HG02610 (cell line): ENCODE results near the gene CSF1.
"Not testable (repeated sequence)": the region's sequence is repeated elsewhere in the genome, so short reads cannot be mapped to it uniquely, and the experiment has no call there.

Experiments used
- ATAC-seq: cut with Tn5 transposase; IDR thresholded peaks from one replicate; pipeline ENCODE4 v1.9.1; 2021; ENCODE audit warnings: mild to moderate bottlenecking, moderate library complexity; ENCODE audit not compliant: unreplicated experiment

Gene CSF1

DNA sequence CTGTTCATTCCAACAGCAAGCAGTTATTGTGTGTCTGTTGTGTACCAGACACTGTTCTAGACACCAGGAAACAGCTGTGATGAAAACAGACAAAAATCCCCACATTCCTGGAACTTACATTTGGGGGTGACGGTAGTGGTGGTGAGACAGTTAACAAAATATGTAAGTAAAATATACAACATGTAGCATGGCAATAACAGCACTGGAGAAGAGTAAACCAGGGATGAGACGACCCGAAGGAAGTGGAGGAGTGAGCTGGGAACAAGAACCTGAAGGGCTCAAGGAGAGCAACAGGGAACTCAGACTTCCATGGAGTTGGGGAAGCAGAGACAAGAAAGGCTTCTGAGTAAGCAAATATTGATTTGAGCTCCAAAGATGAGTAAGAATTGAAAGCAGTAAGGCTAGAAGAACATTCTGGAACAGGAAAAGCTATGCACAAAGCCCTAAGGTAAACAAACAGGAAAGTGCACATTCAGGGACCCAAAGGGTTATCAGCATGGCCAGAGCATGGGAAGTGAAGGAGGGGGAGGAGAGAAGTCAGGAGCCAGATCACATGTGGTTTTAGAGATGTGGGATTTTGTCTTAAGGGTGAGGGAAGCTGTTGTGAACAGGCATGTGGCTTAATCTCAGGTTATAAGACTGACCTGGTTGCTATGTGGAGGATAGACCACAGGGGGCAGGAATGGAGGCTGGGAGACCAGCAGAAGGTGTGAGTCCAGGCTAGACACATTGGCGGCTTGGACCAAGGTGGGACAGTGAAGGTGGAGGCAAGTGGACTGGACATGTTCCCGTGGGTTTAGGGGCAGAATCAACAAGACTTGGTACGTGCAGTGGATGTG, 7.3 kb downstream of the CSF1 start:
- ATAC-seq: no peak

DNA sequence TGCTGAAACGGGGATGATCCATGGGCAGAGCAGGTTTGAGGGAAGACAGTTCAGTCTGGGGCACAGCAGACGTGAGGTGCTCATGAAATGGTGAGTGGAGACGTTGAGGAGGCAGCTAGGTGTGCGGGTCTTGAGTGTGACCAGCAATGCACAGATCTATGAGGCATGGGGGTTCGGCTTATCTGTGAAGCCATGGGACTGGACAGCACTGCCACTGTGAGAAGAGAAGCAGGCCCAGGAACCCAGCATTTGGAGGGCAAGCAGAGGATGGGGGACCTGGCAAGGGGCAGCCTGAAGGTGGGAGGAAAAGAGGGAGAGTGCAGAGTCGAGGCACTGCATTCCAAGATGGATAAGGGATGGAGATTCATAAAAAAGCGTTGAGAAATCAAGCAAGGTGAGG, 8.0 kb downstream of the CSF1 start:
- ATAC-seq: no peak

DNA sequence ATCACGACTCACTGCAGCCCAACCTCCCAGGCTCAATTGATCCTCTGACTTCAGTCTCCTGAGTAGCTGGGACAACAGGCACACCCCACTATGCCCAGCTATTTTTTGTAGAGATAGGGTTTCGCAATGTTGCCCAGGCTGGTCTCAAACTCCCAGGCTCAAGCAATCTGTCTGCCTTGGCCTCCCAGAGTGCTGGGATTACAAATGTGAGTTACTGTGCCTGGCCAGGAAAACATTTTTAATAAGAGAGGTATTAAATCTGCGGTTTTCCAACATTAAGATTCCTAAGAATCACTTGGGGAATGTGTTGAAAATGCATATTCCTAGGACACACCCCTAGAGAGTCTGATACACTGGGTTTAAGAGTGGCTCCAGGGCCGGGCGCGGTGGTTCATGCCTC, 8.7 kb downstream of the CSF1 start:
- no peak for ATAC-seq

DNA sequence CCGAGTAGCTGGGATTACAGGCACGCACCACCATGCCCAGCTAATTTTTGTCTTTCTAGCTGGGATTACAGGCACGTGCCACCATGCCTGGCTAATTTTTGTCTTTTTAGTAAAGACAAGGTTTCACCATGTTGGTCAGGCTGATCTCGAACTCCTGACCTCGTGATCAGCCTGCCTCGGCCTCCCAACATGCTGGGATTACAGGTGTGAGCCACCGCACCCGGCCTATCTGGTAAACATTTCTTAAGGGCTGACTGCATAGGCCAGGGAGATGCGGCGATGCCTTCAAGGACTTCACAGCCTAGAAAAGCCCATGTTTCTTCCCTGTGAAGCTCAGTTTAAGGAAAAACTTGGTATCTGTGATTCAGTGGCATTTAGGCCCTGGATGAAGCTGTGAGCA, 9.7 kb downstream of the CSF1 start:
- ATAC-seq: not testable (repeated sequence)

DNA sequence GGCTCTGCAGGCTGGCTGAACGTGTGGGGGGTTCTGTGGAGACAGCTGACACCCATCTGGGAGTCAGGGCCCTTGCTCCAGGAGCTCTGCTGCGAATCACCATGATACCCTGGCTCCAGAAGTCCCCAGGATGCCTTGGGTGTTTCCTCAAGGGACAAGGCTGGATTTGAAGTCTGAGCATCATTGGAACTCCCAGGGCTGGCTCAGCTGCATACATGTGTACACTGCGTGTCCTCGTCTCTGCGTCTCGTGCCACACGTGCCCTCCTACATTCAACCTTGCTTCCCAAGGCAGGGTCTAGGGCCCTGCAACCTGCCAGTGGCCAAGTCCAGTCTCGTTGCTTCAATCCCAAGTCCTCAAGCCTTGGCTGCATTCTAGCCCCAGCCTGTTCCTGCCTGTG, 11.7 kb downstream of the CSF1 start:
- ATAC-seq: no peak

DNA sequence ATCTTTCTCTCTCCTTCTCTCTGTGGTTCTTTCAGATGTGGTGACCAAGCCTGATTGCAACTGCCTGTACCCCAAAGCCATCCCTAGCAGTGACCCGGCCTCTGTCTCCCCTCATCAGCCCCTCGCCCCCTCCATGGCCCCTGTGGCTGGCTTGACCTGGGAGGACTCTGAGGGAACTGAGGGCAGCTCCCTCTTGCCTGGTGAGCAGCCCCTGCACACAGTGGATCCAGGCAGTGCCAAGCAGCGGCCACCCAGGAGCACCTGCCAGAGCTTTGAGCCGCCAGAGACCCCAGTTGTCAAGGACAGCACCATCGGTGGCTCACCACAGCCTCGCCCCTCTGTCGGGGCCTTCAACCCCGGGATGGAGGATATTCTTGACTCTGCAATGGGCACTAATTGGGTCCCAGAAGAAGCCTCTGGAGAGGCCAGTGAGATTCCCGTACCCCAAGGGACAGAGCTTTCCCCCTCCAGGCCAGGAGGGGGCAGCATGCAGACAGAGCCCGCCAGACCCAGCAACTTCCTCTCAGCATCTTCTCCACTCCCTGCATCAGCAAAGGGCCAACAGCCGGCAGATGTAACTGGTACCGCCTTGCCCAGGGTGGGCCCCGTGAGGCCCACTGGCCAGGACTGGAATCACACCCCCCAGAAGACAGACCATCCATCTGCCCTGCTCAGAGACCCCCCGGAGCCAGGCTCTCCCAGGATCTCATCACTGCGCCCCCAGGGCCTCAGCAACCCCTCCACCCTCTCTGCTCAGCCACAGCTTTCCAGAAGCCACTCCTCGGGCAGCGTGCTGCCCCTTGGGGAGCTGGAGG, 12.7 kb downstream of the CSF1 start:
- no peak for ATAC-seq

DNA sequence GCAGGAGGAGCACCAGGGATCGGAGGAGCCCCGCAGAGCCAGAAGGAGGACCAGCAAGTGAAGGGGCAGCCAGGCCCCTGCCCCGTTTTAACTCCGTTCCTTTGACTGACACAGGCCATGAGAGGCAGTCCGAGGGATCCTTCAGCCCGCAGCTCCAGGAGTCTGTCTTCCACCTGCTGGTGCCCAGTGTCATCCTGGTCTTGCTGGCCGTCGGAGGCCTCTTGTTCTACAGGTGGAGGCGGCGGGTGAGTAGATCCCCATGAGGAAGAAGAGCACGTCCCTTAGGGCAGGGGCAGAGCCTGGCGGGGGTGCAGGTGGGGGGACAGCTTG, 13.3 kb downstream of the CSF1 start:
- ATAC-seq: no peak

DNA sequence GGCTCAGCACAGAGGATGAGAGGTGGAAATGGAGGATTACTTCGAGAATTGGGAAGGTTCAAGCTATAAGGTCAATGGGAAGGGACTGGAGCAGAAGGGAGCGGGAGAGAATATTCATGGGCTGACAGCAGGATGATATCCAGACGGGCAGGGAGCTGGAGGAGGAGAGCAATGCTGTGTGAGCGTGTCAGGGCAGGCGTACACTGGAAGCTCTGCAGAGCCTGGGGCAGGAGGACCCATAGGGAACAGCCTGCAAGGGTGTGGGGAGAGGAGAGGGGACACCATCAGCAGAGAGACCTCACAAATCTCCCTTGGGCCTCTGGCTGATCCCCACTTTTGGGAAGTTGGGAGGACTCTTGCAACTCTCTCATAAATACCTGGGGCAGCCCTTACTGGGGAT, 13.7 kb downstream of the CSF1 start:
- no peak for ATAC-seq

DNA sequence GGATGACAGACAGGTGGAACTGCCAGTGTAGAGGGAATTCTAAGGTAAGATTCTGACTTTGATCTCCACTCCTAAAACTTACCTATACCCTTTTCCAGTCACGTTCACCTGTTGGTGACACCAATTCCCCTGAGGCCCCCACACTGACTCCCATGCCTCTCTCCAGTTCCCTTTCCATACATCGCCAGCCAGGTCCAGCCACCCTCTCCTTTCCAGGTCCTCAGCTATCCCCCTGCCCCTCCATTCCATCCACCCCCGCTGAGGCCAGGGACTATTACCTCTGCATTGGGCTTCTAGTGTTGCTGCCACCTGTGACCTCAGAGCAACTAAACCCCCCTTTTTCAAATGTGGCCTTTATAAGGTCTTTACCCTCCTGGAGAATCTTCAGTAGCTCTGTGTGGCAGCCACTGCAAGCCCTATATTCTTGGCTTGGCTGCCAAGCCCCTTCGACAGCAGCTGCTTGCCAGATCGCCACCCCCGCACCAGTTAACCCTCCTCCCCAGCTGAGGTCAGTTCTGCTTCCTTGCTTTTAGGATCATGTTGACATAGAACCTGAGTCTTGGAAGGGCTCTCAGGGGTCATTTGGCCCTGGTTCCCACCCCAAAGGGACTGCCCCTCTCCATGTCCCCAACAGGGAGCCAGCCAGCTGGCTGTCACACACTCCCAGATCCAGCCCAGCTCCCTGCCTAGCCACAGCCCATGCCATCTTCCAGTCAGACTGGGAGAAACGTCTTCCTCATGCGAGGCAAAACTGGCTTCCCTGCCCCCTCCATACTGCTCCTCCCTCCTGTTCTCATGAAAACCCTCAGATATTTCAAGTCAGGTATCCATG, 14.7 kb downstream of the CSF1 start:
- ATAC-seq: no peak

DNA sequence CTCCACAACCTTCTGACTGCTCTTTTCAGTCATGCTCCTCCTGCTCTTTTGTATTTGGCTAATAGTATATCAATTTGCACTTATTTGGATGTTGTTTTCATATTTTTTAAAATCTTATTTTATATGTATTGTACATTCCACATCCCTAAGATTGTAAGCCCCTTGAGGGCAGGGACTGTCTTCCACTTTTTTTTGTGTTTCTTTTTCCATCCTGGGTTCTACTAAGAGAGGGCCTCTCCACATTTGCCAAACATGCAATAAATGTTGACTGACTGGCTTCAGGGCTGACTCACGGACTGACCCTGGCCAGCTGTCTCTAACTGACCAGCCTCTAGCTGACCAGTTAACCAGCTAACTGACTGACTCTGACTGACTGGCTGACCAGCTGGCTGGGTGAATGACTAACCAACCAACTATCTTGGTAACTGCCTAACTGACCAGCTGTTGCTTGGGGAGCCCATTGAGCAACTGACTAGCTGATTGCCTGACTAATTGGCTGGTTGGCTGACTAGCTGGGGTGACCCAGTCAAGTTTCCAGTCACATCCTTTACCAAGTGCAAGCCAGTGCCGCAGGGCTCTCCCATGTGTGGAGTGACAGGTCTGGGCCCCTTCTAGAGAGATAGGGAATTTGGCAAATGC, 16.1 kb downstream of the CSF1 start:
- ATAC-seq: no peak

DNA sequence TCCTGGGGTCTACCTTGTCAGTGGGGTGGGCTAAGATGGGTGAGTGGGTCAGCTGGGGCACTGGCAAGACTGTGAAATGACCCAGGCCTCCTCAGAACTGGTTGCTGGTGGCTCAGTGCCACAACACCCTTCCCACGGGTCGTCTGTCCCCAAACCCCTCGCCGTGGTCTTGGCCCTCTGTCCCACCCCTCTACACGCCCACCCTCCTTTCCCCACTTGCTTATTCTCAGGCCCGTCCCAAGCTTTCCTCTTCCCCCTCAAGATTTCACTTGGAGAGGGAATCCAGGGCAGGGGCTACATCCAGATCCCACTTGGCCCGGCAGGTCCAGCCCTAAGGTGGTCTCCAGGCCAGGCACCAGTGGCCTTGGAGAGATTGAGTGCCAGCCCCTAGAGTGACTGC, 16.7 kb downstream of the CSF1 start:
- no peak for ATAC-seq

DNA sequence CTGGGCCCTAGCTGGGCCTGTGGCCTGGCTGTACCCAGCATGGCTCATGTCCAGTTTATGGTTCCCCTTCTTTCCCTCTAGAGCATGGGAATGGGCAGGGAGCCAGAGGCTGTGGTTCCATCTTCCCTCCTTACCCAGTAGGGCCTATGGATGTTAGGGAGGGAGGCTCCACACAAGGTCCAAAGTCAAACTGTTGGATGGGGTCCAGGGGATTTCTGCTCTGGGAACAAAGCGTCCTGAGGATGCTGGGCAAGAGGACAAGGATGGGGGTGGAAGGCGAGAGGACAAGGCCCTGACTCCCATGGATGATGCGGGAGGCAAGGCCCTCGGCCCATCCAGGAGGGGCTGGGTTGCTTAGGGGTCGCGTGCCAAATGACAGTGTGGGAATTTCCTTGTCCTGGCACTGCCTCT, 17.3 kb downstream of the CSF1 start:
- no peak for ATAC-seq

DNA sequence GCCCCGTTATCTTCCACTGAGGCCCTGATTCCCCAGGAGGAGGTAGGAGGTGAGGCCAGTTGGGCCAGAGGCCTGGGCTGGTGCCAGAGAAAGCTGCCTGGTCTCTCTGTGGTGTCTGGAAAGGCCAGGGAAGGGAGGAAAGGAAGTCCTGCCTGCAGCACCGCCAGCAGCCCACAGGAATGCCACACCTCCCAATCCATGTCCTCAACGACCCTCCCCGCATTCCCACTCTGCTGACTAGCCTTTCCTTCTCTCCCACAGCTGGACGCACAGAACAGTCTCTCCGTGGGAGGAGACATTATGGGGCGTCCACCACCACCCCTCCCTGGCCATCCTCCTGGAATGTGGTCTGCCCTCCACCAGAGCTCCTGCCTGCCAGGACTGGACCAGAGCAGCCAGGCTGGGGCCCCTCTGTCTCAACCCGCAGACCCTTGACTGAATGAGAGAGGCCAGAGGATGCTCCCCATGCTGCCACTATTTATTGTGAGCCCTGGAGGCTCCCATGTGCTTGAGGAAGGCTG, 18.0 kb downstream of the CSF1 start:
- ATAC-seq: no peak

DNA sequence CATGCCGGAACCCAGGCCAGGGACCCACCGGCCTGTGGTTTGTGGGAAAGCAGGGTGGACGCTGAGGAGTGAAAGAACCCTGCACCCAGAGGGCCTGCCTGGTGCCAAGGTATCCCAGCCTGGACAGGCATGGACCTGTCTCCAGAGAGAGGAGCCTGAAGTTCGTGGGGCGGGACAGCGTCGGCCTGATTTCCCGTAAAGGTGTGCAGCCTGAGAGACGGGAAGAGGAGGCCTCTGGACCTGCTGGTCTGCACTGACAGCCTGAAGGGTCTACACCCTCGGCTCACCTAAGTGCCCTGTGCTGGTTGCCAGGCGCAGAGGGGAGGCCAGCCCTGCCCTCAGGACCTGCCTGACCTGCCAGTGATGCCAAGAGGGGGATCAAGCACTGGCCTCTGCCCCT, 18.5 kb downstream of the CSF1 start:
- ATAC-seq: no peak

DNA sequence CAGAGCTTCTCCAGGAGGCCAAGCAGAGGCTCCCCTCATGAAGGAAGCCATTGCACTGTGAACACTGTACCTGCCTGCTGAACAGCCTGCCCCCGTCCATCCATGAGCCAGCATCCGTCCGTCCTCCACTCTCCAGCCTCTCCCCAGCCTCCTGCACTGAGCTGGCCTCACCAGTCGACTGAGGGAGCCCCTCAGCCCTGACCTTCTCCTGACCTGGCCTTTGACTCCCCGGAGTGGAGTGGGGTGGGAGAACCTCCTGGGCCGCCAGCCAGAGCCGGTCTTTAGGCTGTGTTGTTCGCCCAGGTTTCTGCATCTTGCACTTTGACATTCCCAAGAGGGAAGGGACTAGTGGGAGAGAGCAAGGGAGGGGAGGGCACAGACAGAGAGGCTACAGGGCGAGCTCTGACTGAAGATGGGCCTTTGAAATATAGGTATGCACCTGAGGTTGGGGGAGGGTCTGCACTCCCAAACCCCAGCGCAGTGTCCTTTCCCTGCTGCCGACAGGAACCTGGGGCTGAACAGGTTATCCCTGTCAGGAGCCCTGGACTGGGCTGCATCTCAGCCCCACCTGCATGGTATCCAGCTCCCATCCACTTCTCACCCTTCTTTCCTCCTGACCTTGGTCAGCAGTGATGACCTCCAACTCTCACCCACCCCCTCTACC, 19.1 kb downstream of the CSF1 start:
- ATAC-seq: no peak

DNA sequence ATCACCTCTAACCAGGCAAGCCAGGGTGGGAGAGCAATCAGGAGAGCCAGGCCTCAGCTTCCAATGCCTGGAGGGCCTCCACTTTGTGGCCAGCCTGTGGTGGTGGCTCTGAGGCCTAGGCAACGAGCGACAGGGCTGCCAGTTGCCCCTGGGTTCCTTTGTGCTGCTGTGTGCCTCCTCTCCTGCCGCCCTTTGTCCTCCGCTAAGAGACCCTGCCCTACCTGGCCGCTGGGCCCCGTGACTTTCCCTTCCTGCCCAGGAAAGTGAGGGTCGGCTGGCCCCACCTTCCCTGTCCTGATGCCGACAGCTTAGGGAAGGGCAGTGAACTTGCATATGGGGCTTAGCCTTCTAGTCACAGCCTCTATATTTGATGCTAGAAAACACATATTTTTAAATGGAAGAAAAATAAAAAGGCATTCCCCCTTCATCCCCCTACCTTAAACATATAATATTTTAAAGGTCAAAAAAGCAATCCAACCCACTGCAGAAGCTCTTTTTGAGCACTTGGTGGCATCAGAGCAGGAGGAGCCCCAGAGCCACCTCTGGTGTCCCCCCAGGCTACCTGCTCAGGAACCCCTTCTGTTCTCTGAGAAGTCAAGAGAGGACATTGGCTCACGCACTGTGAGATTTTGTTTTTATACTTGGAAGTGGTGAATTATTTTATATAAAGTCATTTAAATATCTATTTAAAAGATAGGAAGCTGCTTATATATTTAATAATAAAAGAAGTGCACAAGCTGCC, 19.8 kb downstream of the CSF1 start:
- no peak for ATAC-seq

DNA sequence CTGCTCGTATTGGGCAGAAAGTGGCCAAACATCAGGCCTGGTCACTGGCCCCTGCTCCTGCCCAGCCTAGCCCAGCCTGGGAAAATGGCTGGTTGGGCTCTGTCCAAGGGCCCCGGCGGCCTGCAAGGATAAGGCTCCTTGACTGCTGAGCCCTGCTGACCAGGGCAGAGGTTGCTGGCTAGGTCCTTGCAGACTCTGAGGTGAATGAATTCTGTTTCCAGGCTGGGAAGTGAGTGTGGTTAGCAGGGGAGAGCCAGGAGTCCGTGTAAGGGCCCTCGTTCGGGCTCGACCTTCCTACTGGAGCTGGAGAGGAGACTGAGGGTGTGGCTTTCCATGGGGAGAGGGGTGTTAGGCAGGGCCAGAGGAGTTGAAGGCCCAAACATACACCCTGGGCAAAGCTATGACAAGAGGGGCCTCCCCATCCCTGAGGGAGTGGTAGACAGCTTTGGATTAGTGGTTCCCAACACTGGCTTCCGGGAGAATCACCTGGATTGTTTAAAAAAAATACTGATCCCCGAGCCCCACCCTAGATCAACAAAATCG, 20.6 kb downstream of the CSF1 start:
- ATAC-seq: no peak

DNA sequence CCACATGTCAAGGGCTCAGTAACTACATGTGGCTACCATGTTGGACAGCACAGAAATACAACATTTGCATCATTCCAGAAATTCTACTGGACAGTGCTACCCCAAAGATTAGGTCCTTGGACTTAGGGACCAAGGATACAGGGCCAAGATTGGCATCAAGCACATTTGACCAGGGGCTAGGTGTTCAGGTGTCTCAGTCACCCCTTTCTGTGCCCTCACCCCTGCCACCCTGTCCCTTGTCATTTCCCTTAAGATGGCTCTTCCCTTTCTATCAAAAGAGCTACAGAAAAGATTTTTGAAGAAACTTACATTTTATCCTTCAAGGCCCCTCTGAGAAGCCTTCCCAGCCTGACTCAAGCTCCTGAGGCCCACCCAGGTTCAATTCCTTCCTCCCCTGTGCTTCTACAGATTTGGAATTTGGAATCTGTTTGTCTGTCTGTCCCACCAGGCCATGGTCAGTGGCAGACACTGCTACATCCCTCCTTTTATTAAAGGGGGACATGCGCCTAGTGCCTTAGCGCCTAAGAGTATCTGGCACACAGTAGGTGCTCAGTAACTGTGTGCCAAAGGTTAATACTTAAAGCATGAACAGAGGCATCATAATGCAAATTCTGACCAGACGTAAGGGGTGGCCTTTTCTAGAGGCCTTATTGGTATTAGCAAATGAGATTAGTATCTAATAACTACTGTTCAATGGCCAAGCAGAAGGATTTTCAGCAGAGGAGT, 21.4 kb downstream of the CSF1 start:
- ATAC-seq: no peak

DNA sequence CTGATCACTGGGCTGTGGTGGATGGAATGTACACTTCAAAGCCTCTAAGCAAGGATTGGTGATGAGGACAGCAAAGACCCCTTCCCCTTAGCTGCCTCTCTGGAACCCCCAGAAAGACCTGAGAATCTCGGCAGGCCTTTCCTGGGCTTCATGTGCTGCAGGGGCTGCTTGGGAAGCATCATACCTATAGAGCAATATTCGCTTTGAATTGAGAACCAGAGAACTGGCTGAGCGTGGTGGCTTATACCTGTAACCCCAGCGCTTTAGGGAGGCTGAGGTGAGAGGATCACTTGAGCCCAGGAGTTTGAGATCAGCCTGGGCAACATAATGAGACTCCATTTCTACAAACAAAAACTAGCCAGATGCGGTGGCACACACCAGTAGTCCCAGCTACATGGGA, 22.0 kb downstream of the CSF1 start:
- no peak for ATAC-seq
